NT2/D1 (cell line): ENCODE results near the gene ARSJ.

Source experiments
- SUZ12 ChIP-seq: IDR thresholded peaks from 2 replicates; pipeline ENCODE4 v1.6.1; 2011; ENCODE audit not compliant: insufficient read length, insufficient read depth; ENCODE audit errors: extremely low read depth
- YY1 ChIP-seq: IDR thresholded peaks from 2 replicates; pipeline ENCODE4 v1.6.1; 2011; ENCODE audit not compliant: insufficient read length, insufficient read depth
- ZNF274 ChIP-seq: IDR thresholded peaks from 2 replicates; pipeline ENCODE4 v1.6.1; 2011; ENCODE audit warnings: mild to moderate bottlenecking, low read depth, low read length

GRCh38 chr4:113943085-113943484, 36.4 kb downstream of the ARSJ start:
- TF ChIP-seq SUZ12 (no peak), ZNF274 (no peak), YY1 (no peak)
